Esophagus (tissue), 2 donors: Measurements from ENCODE around the gene HOXD10. TPM values are rescaled to one million over a fixed set of nuclear protein-coding genes. Genes with fewer than 3 reads are reported as not detected.

Experiments used
- H3K27ac ChIP-seq, 2 donors: one replicate each; pipeline ENCODE4 v1.5.1; 2013; ENCODE audit warnings: low read depth in 2 of 2, mild to moderate bottlenecking in 2 of 2, inconsistent platforms in 1 of 2, low read length in 1 of 2, moderate library complexity in 1 of 2
- H3K27me3 ChIP-seq, 2 donors: one replicate each; pipeline ENCODE4 v1.6.1; 2013; ENCODE audit warnings: low read length in 2 of 2, control low read depth in 1 of 2, mild to moderate bottlenecking in 1 of 2; ENCODE audit not compliant: insufficient read depth in 2 of 2, control insufficient read depth in 1 of 2
- H3K36me3 ChIP-seq, 2 donors: one replicate each; pipeline ENCODE4 v1.6.1; 2013; ENCODE audit warnings: low read length in 1 of 2; ENCODE audit not compliant: control insufficient read depth in 2 of 2, insufficient read depth in 2 of 2
- H3K4me1 ChIP-seq, 2 donors: one replicate each; pipeline ENCODE4 v1.6.1; 2013; ENCODE audit warnings: low read length in 1 of 2; ENCODE audit not compliant: control insufficient read depth in 2 of 2, insufficient read depth in 2 of 2
- H3K4me3 ChIP-seq, 2 donors: one replicate each; pipeline ENCODE4 v1.5.1; 2013; ENCODE audit warnings: low read length in 2 of 2, mild to moderate bottlenecking in 2 of 2, low read depth in 1 of 2, moderate library complexity in 1 of 2
- H3K9me3 ChIP-seq, 2 donors: one replicate each; pipeline ENCODE4 v1.6.1; 2013; ENCODE audit warnings: mild to moderate bottlenecking in 2 of 2, low read depth in 1 of 2, low read length in 1 of 2, moderate library complexity in 1 of 2; ENCODE audit not compliant: control insufficient read depth in 2 of 2, insufficient read depth in 1 of 2
- WGBS, 2 donors: extraction: QIAGEN DNeasy Blood & Tissue Kit; methylation state at CpG; one replicate each; pipeline ENCODE4 v1.1.7; 2013; 5-methylcytosine and 5-hydroxymethylcytosine counted together
- polyA plus RNA-seq, 2 donors: library from polyadenylated mRNA; stranded (reverse); fragments of 200-250 nt; gene quantifications; one replicate each; pipeline ENCODE4 v1.2.3, GENCODE V29; 2013
- donor health status: healthy with polysubstance abuse.
- donor health status: Bipolar disorder and iron deficiency.

HOXD10 gene
- polyA plus RNA-seq, 2 donors, result 0.18 to 0.31 TPM

DNA sequence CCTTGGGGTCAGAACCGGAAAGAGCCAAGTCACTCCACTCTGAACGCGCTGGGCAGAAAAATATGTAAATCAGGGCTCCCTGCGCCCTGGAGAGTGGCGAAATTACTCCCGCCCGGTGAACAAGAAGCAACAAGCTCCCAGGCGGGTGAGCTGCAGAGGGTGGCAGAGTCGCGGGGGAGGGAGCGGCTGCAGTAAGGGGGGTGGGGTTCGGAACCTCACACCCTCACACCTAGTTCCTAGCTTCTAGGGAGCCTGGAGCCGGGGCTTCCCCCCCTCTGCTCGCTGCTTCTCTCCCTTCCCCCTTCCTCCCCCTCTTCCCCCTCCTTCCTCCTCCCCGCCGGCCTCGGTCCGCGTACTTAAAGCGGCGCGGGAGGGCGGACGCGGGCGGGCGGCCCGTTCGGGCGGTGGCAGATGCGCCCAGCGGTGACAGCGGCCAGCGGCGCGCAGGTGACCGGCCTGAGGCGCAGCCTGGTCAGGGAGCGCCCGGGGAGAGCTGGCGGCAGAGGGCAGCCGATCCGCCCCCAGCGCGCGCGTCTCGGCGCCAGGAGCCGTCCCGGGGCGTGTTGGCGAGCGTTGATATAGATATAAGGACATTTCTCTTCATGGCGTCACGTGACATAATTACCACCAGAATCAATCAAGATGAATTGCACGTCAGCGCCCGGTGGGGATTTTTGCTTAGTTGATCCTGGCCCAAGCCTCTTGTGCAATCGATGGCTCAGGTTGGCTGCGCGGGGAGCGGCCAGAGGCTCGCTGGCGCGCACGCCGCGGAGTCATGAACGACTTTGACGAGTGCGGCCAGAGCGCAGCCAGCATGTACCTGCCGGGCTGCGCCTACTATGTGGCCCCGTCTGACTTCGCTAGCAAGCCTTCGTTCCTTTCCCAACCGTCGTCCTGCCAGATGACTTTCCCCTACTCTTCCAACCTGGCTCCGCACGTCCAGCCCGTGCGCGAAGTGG, 9.7 kb upstream of the HOXD10 start, which contains the start of gene HOXD11:
Gene HOXD11 (plus strand): TSS at position 700 of the 959 bp plus-strand sequence. CDS start 76 bp downstream, at position 776.
- WGBS, 2 donors, result 3 to 4% methylated on average over 79 to 85 of the region's 85 CpGs
- Histone ChIP-seq H3K27me3 (peaks cover 16 to 60% of the 10 kb centered on the region in 2 donors), H3K36me3 (no peaks in the 10 kb centered on the region), H3K9me3 (no peaks in the 10 kb centered on the region), H3K4me3 (peak within 1 kb of the TSS; percentile 34 to 44), H3K4me1 (peaks cover 9 to 11% of the 10 kb centered on the region in 2 donors), H3K27ac (no peak within 1 kb of the TSS)

DNA sequence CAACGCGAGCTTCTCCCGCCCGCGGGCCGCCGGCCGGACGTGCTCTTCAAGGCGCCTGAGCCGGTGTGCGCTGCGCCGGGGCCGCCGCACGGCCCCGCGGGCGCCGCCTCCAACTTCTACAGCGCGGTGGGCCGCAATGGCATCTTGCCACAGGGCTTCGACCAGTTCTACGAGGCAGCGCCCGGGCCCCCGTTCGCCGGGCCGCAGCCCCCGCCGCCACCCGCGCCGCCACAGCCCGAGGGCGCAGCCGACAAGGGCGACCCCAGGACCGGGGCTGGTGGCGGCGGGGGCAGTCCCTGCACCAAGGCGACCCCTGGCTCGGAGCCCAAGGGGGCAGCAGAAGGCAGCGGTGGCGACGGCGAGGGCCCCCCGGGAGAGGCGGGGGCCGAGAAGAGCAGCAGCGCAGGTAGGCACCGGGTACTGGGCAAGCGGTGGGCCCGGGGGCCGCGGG, 8.8 kb upstream of the HOXD10 start:
- WGBS, 2 donors, result 3% methylated on average over 44 to 59 of the region's 59 CpGs
- Histone ChIP-seq H3K9me3 (peaks cover 0 to 2% of the 10 kb centered on the region in 2 donors), H3K4me3 (peak overlapping the region; percentile 11 to 44), H3K4me1 (peaks cover 9 to 11% of the 10 kb centered on the region in 2 donors), H3K36me3 (no peaks in the 10 kb centered on the region), H3K27me3 (peaks cover 9 to 65% of the 10 kb centered on the region in 2 donors), H3K27ac (no peak overlapping the region)

DNA sequence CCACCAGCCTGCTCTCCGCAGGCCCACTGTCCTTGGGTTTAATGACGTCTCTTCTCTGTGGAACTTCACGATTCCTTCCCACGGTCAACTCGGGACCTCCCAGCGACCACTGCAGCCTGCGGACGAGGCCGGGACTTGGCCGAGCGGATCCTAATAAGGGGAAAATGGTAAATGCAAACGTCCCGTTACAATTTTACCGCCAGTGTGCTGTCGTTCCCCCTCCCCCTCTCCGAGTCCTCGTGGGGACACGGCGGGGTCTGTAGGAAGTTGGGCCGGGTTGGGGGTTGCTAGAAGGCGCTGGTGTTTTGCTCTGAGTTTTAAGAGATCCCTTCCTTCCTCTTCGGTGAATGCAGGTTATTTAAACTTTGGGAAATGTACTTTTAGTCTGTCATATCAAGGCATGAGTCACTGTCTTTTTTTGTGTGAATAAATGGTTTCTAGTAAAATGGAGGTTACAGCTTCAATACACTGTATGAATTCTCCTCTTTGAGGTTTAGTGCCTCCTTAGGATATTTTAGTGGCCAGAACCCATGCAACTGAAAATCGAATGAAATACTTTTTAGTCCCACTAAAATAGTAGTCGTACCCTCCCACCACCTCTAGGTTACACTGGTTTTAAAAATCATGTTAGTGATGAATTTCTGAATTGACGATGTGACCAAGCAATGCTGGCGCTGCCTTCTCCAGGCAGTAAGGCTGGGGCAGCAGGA, 7.2 kb upstream of the HOXD10 start:
- Histone ChIP-seq H3K4me1 (peaks cover 8 to 9% of the 10 kb centered on the region in 2 donors), H3K4me3 (no peak overlapping the region), H3K36me3 (no peaks in the 10 kb centered on the region), H3K27ac (no peak overlapping the region), H3K27me3 (peaks cover 11 to 59% of the 10 kb centered on the region in 2 donors), H3K9me3 (peaks cover 0 to 2% of the 10 kb centered on the region in 2 donors)
- 10 to 16% methylated on average over 26 of the region's 26 CpGs for WGBS, 2 donors

DNA sequence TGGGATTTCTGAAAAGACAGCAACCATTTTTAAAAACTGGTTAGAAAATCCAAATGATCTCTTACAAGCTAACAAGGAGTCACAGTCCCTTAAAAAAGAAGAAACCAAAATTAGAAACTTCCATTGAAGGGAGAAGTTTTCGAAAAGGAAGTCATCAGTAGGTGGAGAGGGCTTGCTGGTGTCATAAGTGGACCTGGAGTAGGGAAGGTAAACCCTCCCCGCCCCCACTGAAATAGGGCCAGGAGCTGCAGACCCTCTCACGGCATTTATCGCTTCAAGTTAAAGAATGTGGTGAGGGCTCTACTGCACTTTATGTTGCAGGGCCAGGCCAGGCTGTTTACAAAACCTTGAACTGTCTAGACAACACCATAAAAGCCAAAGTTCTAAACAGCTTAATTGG, 6.6 kb upstream of the HOXD10 start:
- H3K4me3 ChIP-seq, result no peak overlapping the region
- H3K9me3 ChIP-seq, result peaks cover 0 to 2% of the 10 kb centered on the region in 2 donors
- 9 to 22% methylated on average over 4 of the region's 4 CpGs for WGBS, 2 donors
- H3K4me1 ChIP-seq, result peaks cover 3 to 4% of the 10 kb centered on the region in 2 donors
- H3K36me3 ChIP-seq, result no peaks in the 10 kb centered on the region
- no peak overlapping the region for H3K27ac ChIP-seq
- H3K27me3 ChIP-seq, result peaks cover 13 to 59% of the 10 kb centered on the region in 2 donors

DNA sequence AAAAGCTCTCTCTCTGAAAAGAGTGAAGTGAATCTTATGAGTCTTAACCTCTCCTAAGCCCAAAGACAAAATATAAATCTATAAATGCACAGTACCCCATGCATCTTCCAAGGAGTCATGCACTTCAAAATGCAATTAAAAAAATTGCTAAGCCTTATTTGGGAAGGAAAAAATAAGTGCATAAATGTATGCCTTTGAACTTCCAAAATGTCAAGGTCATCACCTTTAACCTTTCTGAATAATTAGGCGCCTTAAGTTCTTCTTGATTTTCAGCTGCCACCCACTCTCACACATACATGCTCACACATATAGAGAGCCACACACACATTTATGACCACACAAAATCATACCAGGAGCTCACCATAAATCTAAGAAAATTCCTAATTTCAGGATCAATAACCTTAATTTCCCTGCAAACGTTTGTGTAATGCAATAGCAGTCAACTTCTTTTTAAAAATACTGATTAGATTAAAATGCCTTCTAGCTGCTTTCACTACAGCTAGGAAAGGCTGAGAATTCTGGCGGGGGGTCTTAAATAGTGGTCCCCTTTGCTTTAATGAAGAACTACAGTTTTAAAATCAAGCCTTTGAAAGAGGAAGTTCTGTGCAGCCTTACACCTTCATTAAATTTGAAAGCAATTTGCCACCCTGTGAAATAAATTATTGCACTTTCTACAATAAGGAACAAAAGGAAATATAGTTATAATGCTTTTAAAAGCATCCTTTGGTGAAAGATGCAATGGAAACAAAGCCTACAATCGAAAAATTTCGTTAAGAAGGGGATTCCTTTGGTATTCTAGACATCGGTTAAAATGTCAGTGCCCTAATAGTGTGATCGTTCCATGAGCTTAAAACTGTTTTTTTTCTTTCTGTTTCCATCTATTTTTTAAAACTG, 5.9 kb upstream of the HOXD10 start:
- H3K4me3 ChIP-seq, result no peak overlapping the region
- 21 to 22% methylated on average over 7 of the region's 7 CpGs for WGBS, 2 donors
- H3K4me1 ChIP-seq, result peaks cover 3 to 4% of the 10 kb centered on the region in 2 donors
- peaks cover 13 to 55% of the 10 kb centered on the region in 2 donors for H3K27me3 ChIP-seq
- H3K9me3 ChIP-seq, result peaks cover 0 to 2% of the 10 kb centered on the region in 2 donors
- no peak overlapping the region for H3K27ac ChIP-seq
- H3K36me3 ChIP-seq, result no peaks in the 10 kb centered on the region

DNA sequence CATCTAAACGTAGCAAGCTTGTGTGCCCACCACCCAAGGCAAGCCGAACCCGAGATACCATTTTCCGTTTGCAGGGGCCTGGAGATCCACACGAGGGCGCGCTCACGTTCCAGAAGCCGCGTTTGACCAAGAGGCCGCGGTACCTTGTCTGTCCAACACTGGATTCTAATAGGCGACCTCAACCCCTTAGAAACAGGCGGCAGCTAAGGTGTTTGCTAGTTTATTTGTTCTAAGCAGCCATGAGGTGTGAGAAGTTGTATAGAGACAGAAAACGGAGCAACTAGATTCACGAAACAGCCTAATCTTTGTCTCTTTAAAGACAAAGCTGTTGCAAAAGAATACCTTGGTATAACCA, 5.3 kb upstream of the HOXD10 start:
- peaks cover 16 to 60% of the 10 kb centered on the region in 2 donors for H3K27me3 ChIP-seq
- H3K36me3 ChIP-seq, result no peaks in the 10 kb centered on the region
- WGBS, 2 donors, result 3 to 5% methylated on average over 16 of the region's 16 CpGs
- no peak overlapping the region for H3K4me3 ChIP-seq
- peaks cover 0 to 3% of the 10 kb centered on the region in 2 donors for H3K9me3 ChIP-seq
- H3K27ac ChIP-seq, result no peak overlapping the region
- H3K4me1 ChIP-seq, result peaks cover 3 to 4% of the 10 kb centered on the region in 2 donors

DNA sequence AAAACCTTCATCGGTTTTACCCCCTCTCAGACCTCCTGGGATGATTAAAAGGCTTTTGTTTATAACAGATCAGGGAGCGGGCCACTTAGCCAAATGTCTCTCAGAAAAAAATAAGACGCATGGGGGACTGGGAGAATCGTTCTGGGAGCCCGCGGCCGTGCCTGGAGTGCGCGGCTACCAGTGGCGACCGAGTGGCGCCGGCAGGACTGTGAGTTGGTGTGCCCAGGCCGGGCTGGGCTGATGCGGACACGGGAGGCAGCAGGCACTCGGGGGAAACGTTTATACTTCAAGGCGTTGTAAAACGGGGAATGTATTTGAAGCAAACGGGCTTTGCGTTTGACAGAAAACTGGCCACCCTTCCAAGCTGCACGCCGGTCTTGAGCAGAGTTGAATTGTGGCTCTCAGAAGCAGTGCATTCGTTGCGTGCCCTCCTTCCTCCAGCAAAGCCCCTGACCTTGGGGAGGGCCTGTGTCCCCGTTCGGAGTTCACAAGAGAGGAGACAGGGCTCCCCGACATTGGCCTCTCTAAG, 4.7 kb upstream of the HOXD10 start:
- Histone ChIP-seq H3K36me3 (no peaks in the 10 kb centered on the region), H3K27ac (no peak overlapping the region), H3K9me3 (peaks cover 0 to 8% of the 10 kb centered on the region in 2 donors), H3K4me1 (peaks cover 3% of the 10 kb centered on the region in 2 donors), H3K4me3 (no peak overlapping the region), H3K27me3 (peaks cover 17 to 57% of the 10 kb centered on the region in 2 donors)
- WGBS, 2 donors, result 9 to 11% methylated on average over 29 of the region's 29 CpGs

DNA sequence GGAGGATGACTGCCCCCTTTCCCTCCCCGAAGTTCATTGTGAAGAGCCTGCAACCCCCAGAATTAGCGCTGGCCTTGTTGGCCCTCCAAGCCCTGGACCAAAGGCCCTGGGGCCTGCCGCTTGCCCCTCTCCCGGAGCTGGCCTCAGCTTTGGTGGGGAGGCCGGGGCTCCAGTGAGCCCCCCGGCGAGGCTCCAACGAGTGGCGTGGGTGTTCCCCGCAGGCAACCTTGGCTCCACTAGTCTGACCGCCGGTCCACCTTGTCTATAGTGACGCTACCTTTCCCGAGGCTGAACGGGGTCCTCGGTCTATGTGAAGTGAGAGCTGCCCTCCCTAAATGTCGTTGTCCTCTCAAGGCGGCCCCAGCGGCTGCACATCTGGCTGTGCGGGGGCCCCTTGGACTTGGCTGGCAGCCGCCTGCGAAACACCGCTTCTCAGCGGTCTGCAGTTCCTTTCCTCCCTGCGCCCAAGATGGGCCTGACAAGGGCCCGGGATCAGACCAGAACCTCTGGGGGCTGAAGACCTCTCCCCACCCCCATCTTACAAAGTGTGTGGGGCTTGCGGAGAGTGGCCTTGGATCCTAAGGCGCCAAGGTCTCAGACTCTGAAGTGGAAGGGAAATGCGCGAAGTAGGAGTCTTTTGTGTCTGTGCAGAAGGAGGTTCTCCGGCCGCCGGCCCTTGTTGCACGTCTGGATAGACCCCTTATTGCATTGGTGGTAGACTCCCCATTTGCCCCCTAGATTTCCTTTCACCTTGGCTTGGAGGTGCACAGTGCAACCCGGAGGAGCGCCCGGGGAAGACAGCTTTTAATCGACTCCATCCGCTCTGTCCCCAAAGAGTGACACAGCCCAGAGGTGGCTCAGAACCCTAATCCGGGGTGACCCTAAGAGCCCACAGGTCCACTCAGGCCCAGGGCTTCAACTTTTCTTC, 3.9 kb upstream of the HOXD10 start:
- H3K27ac ChIP-seq, result no peak overlapping the region
- H3K9me3 ChIP-seq, result peaks cover 0 to 14% of the 10 kb centered on the region in 2 donors
- H3K4me1 ChIP-seq, result peaks cover 0 to 3% of the 10 kb centered on the region in 2 donors
- 15 to 17% methylated on average over 40 of the region's 40 CpGs for WGBS, 2 donors
- no peak overlapping the region for H3K4me3 ChIP-seq
- peaks cover 17 to 62% of the 10 kb centered on the region in 2 donors for H3K27me3 ChIP-seq
- no peaks in the 10 kb centered on the region for H3K36me3 ChIP-seq
